Brain pericyte (primary cell): ENCODE measurements around the gene EEFSEC.

ENCODE experiments used
- DNase-seq: peaks from one replicate; pipeline ENCODE4 v3.0.0-alpha.2; 2012; ENCODE audit warnings: low read depth, low spot score

Gene EEFSEC

GRCh38 chr3:128348805-128349531, 195.7 kb downstream of the EEFSEC start:
- DNase-seq = no peak

GRCh38 chr3:128349963-128350599, 196.8 kb downstream of the EEFSEC start:
- no peak for DNase-seq

- no peak for DNase-seq
Observed at GRCh38 chr3:128351546-128351945, 198.3 kb downstream of the EEFSEC start.

- no peak for DNase-seq
Observed at GRCh38 chr3:128352326-128352725, 199.0 kb downstream of the EEFSEC start.

- no peak for DNase-seq
Observed at GRCh38 chr3:128353361-128353965, 200.2 kb downstream of the EEFSEC start.

GRCh38 chr3:128353991-128354687, 200.9 kb downstream of the EEFSEC start:
- DNase-seq = peak; percentile 22

- DNase-seq = no peak
Observed at GRCh38 chr3:128354788-128355542, 201.7 kb downstream of the EEFSEC start.

GRCh38 chr3:128355543-128355919, 202.2 kb downstream of the EEFSEC start:
- no peak for DNase-seq

- DNase-seq = no peak
Observed at GRCh38 chr3:128356822-128357221, 203.5 kb downstream of the EEFSEC start.

GRCh38 chr3:128357538-128357937, 204.3 kb downstream of the EEFSEC start:
- DNase-seq = no peak

- DNase-seq = no peak
Observed at GRCh38 chr3:128358156-128358895, 205.0 kb downstream of the EEFSEC start.

- no peak for DNase-seq
Observed at GRCh38 chr3:128359060-128359664, 205.9 kb downstream of the EEFSEC start.

GRCh38 chr3:128359846-128360642, 206.8 kb downstream of the EEFSEC start:
- no peak for DNase-seq

- DNase-seq = no peak
Observed at GRCh38 chr3:128360705-128361271, 207.5 kb downstream of the EEFSEC start.

- DNase-seq = no peak
Observed at GRCh38 chr3:128362026-128362965, 209.0 kb downstream of the EEFSEC start.

- no peak for DNase-seq
Observed at GRCh38 chr3:128364291-128364690, 211.0 kb downstream of the EEFSEC start.

- no peak for DNase-seq
Observed at GRCh38 chr3:128364808-128365360, 211.6 kb downstream of the EEFSEC start.

GRCh38 chr3:128366136-128366535, 212.9 kb downstream of the EEFSEC start:
- DNase-seq = no peak
